Dermis lymphatic vessel endothelial cell (primary cell): ENCODE results near the gene ESRRG. TPM values are rescaled to one million over a fixed set of nuclear protein-coding genes. Genes with fewer than 3 reads are reported as not detected.

Experiments used
- total RNA-seq: library from RNA; depleted of rRNA; stranded (reverse); fragments of >200 nt; gene quantifications from 2 replicates; pipeline ENCODE4 v1.2.1, GENCODE V29; 2014

The ESRRG gene
- not detected in 2 replicates for total RNA-seq

DNA sequence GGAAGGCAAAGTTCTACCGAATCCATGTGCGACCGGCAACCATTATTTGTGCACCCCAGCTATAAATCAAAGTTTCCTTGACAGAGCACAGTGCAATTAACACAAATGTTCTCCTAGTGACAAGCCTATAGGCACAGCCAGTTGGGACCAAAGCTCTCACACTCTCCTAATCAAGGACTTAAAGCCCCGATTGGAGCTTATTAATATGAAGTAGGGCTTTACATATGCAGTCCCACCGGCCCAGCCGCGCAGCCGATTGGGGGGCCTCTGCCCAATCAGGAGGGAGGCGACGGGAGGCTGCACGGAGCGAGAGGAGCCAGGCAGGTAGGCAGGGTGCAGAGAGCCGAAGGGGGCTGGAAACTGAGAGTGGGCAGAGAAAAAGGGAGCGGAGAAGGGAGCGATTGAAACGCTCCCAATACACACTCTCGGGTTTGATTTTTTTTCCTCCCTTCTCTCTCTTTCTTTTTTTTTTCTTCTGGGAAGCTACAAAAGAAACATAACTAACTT lies at the start of gene ESRRG:
Gene ESRRG (minus strand): TSS at position 156 of the 507 bp plus-strand sequence. CDS start 130 bp downstream, at position 26.

